Suppressor macrophage treated with lipopolysaccharide for 1 hour (primary cell): ENCODE measurements around the gene LGR6.

ENCODE experiments used
- DNase-seq, 3 donors: peaks; one replicate each; pipeline ENCODE4 v3.0.0-alpha.2; 2020 to 2022

Gene LGR6

GRCh38 chr1:202201266-202201665 lies 7.7 kb downstream of the LGR6 start:
- DNase-seq = no peak

- no peak for DNase-seq
Measured at GRCh38 chr1:202201971-202202370, 8.4 kb downstream of the LGR6 start.

GRCh38 chr1:202202500-202203168 lies 9.0 kb downstream of the LGR6 start:
- no peak for DNase-seq

- no peak for DNase-seq
Measured at GRCh38 chr1:202203238-202204039, 9.8 kb downstream of the LGR6 start.

GRCh38 chr1:202204065-202204464 lies 10.5 kb downstream of the LGR6 start:
- no peak for DNase-seq

- peak in 2 of 3 donors; percentile 39 to 65 for DNase-seq
Measured at GRCh38 chr1:202205523-202206190, 12.1 kb downstream of the LGR6 start.

GRCh38 chr1:202207292-202207691 lies 13.7 kb downstream of the LGR6 start:
- no peak for DNase-seq

- no peak for DNase-seq
Measured at GRCh38 chr1:202208351-202208857, 14.8 kb downstream of the LGR6 start.

- DNase-seq = no peak
Measured at GRCh38 chr1:202210385-202210784, 16.8 kb downstream of the LGR6 start.

- no peak for DNase-seq
Measured at GRCh38 chr1:202210969-202211368, 17.4 kb downstream of the LGR6 start.

- DNase-seq = no peak
Measured at GRCh38 chr1:202212787-202213186, 19.2 kb downstream of the LGR6 start.

GRCh38 chr1:202213361-202214088 lies 19.9 kb downstream of the LGR6 start:
- DNase-seq = no peak

- DNase-seq = no peak
Measured at GRCh38 chr1:202214089-202214843, 20.7 kb downstream of the LGR6 start.

- DNase-seq = no peak
Measured at GRCh38 chr1:202215472-202216130, 22.0 kb downstream of the LGR6 start.

- DNase-seq = peak in 2 of 3 donors; percentile 43 to 48
Measured at GRCh38 chr1:202216691-202217090, 23.1 kb downstream of the LGR6 start.

- DNase-seq = no peak
Measured at GRCh38 chr1:202217516-202217915, 23.9 kb downstream of the LGR6 start.

- DNase-seq = no peak
Measured at GRCh38 chr1:202217951-202218350, 24.4 kb downstream of the LGR6 start.

GRCh38 chr1:202220733-202221132 lies 27.1 kb downstream of the LGR6 start:
- no peak for DNase-seq

- DNase-seq = no peak
Measured at GRCh38 chr1:202221911-202222909, 28.6 kb downstream of the LGR6 start.
